GM12878 (cell line): ENCODE data around the gene ABCC1. TPM values are rescaled to one million over a fixed set of nuclear protein-coding genes. Genes with fewer than 3 reads are reported as not detected.

Source experiments
- ATAC-seq: fragments of 200-7000 bp; cut with Tn5 transposase; 3 replicates; pipeline ENCODE4 v1.9.1; 2020; ENCODE audit warnings: mild to moderate bottlenecking, moderate library complexity
- BruUV-seq: library from RNA; stranded (reverse); fragments of 400-500 nt; replicated peaks from 2 replicates; lab custom pipeline; 2021; lab: Mats Ljungman, UMichigan
- CTCF ChIA-PET: fragments of 300-600 bp; sonication (Branson Sonifier 250); formaldehyde crosslinking; extraction: SDS; loops from one replicate; lab custom pipeline; 2021; ENCODE audit warnings: inconsistent platforms; lab: Yijun Ruan, JAX
- POLR2A ChIA-PET: fragments of 350-600 bp; formaldehyde crosslinking; extraction: SDS; loops from one replicate; lab custom pipeline; 2021; ENCODE audit warnings: inconsistent platforms; lab: Charles Lee
- RAD21 ChIA-PET: fragments of 300-600 bp; sonication (Branson Sonifier 250); formaldehyde crosslinking; loops from one replicate; lab custom pipeline; 2023; ENCODE audit warnings: antibody characterized with exemption; ENCODE audit not compliant: unreplicated experiment; lab: Charles Lee
- SMC1A ChIA-PET: fragments of 300-600 bp; sonication (Branson Sonifier 250); formaldehyde crosslinking; loops from one replicate; lab custom pipeline; 2023; ENCODE audit not compliant: unreplicated experiment, uncharacterized antibody; lab: Charles Lee
- DNase-seq: peaks from one replicate; pipeline ENCODE4 v3.0.0-alpha.2; 2011; ENCODE audit warnings: low read depth, low spot score
- FAIRE-seq: peaks from 3 replicates; lab custom pipeline; 2011; peaks lifted over from hg19 to GRCh38; lab: Jason Lieb, UNC
- H2AFZ ChIP-seq: 2 replicates; pipeline ENCODE4 v1.6.0; 2011; ENCODE audit warnings: low read depth, low read length, control low read depth; ENCODE audit not compliant: control insufficient read depth
- H3K27ac ChIP-seq: 2 replicates; pipeline ENCODE4 v1.5.1; 2011; ENCODE audit warnings: control low read depth; ENCODE audit not compliant: control insufficient read depth, insufficient read depth
- H3K27me3 ChIP-seq, 2 experiments: replicated peaks in 1 of 2; 2 replicates each; pipeline versions ENCODE4 v1.6.0 to v1.6.1; 2011; ENCODE audit warnings: low read length in 1 of 2; ENCODE audit not compliant: control insufficient read depth in 2 of 2, insufficient read depth in 2 of 2
- H3K36me3 ChIP-seq, 2 experiments: 2 replicates each; pipeline ENCODE4 v1.5.1; 2011; ENCODE audit warnings: low read length in 1 of 2; ENCODE audit not compliant: control insufficient read depth in 2 of 2, insufficient read depth in 2 of 2
- H3K4me1 ChIP-seq: 2 replicates; pipeline ENCODE4 v1.6.1; 2011; ENCODE audit warnings: mild to moderate bottlenecking, low read length, moderate library complexity, mixed read lengths; ENCODE audit not compliant: control insufficient read depth, insufficient read depth
- H3K4me2 ChIP-seq: 2 replicates; pipeline ENCODE4 v1.6.0; 2011; ENCODE audit warnings: control low read depth; ENCODE audit not compliant: control insufficient read depth, insufficient read depth
- H3K4me3 ChIP-seq: fragments of 200-600 bp; sonication (generic); 2 replicates; pipeline ENCODE4 v1.5.1; 2016
- H3K79me2 ChIP-seq: 2 replicates; pipeline ENCODE4 v1.6.0; 2011; ENCODE audit warnings: low read length; ENCODE audit not compliant: control insufficient read depth, insufficient read depth
- H3K9ac ChIP-seq: 2 replicates; pipeline ENCODE4 v1.8.0; 2011; ENCODE audit warnings: low read length, control low read depth, mixed read lengths; ENCODE audit not compliant: control insufficient read depth, insufficient read depth
- H3K9me3 ChIP-seq: replicated peaks from 3 replicates; pipeline ENCODE4 v1.5.1; 2011; ENCODE audit warnings: mild to moderate bottlenecking, low read length; ENCODE audit not compliant: control insufficient read depth, insufficient read depth
- H4K20me1 ChIP-seq: 2 replicates; pipeline ENCODE4 v1.6.0; 2011; ENCODE audit not compliant: control insufficient read depth, insufficient read depth
- CHD2 ChIP-seq: IDR thresholded peaks from 2 replicates; pipeline ENCODE4 v1.6.1; 2011; ENCODE audit warnings: low read depth, low read length, improper control_type of control experiment, borderline replicate concordance
- EGR1 ChIP-seq, 2 experiments: IDR thresholded peaks; 1 replicate in 1 of 2; 2 replicates in 1 of 2; pipeline ENCODE4 v1.6.1; 2011 to 2012; ENCODE audit warnings: low read depth in 2 of 2, low read length in 2 of 2, borderline replicate concordance in 1 of 2, mild to moderate bottlenecking in 1 of 2, moderate library complexity in 1 of 2
- GATAD2B ChIP-seq: fragments of 450-650 bp; conservative IDR thresholded peaks from 2 replicates; pipeline ENCODE4 v1.6.1; 2017; ENCODE audit warnings: low read depth, mild to moderate bottlenecking, moderate library complexity
- MTA3 ChIP-seq: IDR thresholded peaks from 2 replicates; pipeline ENCODE4 v1.6.1; 2012; ENCODE audit warnings: low read length, inconsistent platforms, borderline replicate concordance
- PAX5 ChIP-seq: IDR thresholded peaks from 2 replicates; pipeline ENCODE4 v1.6.1; 2011; ENCODE audit warnings: low read depth, low read length, borderline replicate concordance
- TAF1 ChIP-seq: IDR thresholded peaks from 2 replicates; pipeline ENCODE4 v1.6.1; 2011; ENCODE audit warnings: mild to moderate bottlenecking, low read depth, low read length, borderline replicate concordance
- WGBS: methylation state at CpG from one replicate; pipeline ENCODE4 v1.1.6; 2016; ENCODE audit warnings: low lambda C conversion rate; ENCODE audit not compliant: insufficient replicate concordance, insufficient coverage; ENCODE audit errors: missing lambda C conversion rate; 5-methylcytosine and 5-hydroxymethylcytosine counted together
- in situ Hi-C: fragments of 300-500 bp; cut with MboI; formaldehyde crosslinking; loops from 9 replicates; pipeline ENCODE4 v1.14.3; 2018; ENCODE audit warnings: mixed read lengths
- intact Hi-C: fragments of 100-400 bp; cut with micrococcal nuclease; formaldehyde crosslinking; loops from one replicate; pipeline ENCODE4 v1.14.2; 2022; ENCODE audit not compliant: unreplicated experiment
- polyA plus RNA-seq, 11 experiments: library from polyadenylated mRNA; depleted of rRNA in 4 of 11; unstranded in 6 of 11; stranded (reverse) in 5 of 11; fragments of >200 nt; fragmentation: Nextera tagmentation in 4 of 11; fragmentation: Illumina TruSeq in 1 of 11; extraction: Ambion mirVana in 4 of 11; extraction: Trizol in 1 of 11; gene quantifications; 1 replicate in 1 of 11; 2 replicates in 10 of 11; pipeline versions ENCODE4 v1.2.1 to v1.2.3, GENCODE V29; 2011 to 2016; ENCODE audit warnings: inconsistent platforms in 2 of 11, missing spikeins in 2 of 11, low read depth in 1 of 11
- total RNA-seq, 4 experiments: library from RNA; depleted of rRNA in 3 of 4; stranded (reverse); fragments of >200 nt in 3 of 4; fragmentation: Illumina TruSeq in 1 of 4; extraction: Trizol in 1 of 4; gene quantifications; 2 replicates each; pipeline versions ENCODE4 v1.2.1 to v1.2.3, GENCODE V29; 2013 to 2021
- TF ChIP-seq, protein P1 (sequence below): fragments of 450-650 bp; IDR thresholded peaks from 2 replicates; pipeline ENCODE4 v1.6.1; 2016; ENCODE audit warnings: mild to moderate bottlenecking, moderate library complexity, borderline replicate concordance
- TF ChIP-seq, protein P2 (sequence below): fragments of 450-650 bp; IDR thresholded peaks from 2 replicates; pipeline ENCODE4 v1.6.1; 2017; ENCODE audit warnings: borderline replicate concordance

ABCC1 gene
- total and polyA plus RNA-seq, 10 of the 15 experiments (the other 5 are each of a cell fraction or from before 2014, with no cell fraction given): 3.2 to 44.6 (median 14.5) TPM

DNA sequence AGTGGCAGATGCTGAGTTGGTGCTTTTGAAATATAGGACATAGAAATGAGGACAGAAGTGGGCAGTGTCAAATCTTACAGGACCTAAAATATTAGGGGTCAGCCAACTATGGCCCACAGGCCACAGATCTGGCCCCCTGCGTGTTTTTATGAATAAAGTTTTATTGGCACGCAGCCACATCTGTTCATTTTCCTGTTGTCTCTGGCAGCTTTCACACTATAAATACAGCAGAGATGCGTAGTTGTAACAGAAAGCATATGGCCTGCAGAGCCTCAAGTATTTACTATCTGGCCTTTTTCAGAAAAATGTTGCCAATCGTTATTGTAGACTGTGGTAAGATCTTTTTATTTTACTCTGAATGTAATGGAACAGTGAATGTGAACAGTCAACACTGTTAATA, 191.1 kb downstream of the ABCC1 start:
- in situ Hi-C loops: no loop called here
- FAIRE-seq: no peak

More for the DNA sequence above, 191.1 kb downstream of the ABCC1 start:
- BruUV-seq: no TSS peak
- Histone ChIP-seq H3K27me3 (no peaks in the 10 kb centered on the region), H4K20me1 (no peaks in the 10 kb centered on the region)
- POLR2A ChIA-PET: no interaction called here
- RAD21 ChIA-PET: no interaction called here
- TF ChIP-seq, protein P1, sequence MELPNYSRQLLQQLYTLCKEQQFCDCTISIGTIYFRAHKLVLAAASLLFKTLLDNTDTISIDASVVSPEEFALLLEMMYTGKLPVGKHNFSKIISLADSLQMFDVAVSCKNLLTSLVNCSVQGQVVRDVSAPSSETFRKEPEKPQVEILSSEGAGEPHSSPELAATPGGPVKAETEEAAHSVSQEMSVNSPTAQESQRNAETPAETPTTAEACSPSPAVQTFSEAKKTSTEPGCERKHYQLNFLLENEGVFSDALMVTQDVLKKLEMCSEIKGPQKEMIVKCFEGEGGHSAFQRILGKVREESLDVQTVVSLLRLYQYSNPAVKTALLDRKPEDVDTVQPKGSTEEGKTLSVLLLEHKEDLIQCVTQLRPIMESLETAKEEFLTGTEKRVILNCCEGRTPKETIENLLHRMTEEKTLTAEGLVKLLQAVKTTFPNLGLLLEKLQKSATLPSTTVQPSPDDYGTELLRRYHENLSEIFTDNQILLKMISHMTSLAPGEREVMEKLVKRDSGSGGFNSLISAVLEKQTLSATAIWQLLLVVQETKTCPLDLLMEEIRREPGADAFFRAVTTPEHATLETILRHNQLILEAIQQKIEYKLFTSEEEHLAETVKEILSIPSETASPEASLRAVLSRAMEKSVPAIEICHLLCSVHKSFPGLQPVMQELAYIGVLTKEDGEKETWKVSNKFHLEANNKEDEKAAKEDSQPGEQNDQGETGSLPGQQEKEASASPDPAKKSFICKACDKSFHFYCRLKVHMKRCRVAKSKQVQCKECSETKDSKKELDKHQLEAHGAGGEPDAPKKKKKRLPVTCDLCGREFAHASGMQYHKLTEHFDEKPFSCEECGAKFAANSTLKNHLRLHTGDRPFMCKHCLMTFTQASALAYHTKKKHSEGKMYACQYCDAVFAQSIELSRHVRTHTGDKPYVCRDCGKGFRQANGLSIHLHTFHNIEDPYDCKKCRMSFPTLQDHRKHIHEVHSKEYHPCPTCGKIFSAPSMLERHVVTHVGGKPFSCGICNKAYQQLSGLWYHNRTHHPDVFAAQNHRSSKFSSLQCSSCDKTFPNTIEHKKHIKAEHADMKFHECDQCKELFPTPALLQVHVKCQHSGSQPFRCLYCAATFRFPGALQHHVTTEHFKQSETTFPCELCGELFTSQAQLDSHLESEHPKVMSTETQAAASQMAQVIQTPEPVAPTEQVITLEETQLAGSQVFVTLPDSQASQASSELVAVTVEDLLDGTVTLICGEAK: peak; percentile 67
- TF ChIP-seq, protein P2, sequence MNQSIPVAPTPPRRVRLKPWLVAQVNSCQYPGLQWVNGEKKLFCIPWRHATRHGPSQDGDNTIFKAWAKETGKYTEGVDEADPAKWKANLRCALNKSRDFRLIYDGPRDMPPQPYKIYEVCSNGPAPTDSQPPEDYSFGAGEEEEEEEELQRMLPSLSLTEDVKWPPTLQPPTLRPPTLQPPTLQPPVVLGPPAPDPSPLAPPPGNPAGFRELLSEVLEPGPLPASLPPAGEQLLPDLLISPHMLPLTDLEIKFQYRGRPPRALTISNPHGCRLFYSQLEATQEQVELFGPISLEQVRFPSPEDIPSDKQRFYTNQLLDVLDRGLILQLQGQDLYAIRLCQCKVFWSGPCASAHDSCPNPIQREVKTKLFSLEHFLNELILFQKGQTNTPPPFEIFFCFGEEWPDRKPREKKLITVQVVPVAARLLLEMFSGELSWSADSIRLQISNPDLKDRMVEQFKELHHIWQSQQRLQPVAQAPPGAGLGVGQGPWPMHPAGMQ: no peak
- TF ChIP-seq EGR1 (IDR thresholded peaks at IDR 0.05; ENCODE audit: borderline replicate concordance in 1 of 2, low read depth in 2 of 2, low read length in 2 of 2) (no peak), TAF1 (no peak), MTA3 (no peak), CHD2 (no peak), GATAD2B (no peak), PAX5 (no peak)
- TF ChIP-seq, all 136 proteins: peak for 1
- Histone ChIP-seq H3K4me1 (0 out of 2 replicates have a peak, but pooled peaks cover 2% of the 10 kb centered on the region), H3K36me3 (peaks cover 26 to 49% of the 10 kb centered on the region in 2 experiments), H3K4me2 (no peak overlapping the region), H2AFZ (no peak overlapping the region), H3K9me3 (no peaks in the 10 kb centered on the region), H3K27ac (no peak overlapping the region), H3K4me3 (no peak overlapping the region), H3K79me2 (no peaks in the 10 kb centered on the region), H3K9ac (no peak overlapping the region)
- 100% methylated on average over 4 of the region's 4 CpGs for WGBS
- ATAC-seq: no peak
- intact Hi-C loops: no loop called here
- SMC1A ChIA-PET: no interaction called here
- no peak for DNase-seq
- CTCF ChIA-PET: no interaction called here
